ENCODE data around the gene CYSTM1.
"Not testable (repeated sequence)": the region's sequence is repeated elsewhere in the genome, so short reads cannot be mapped to it uniquely, and the experiment has no call there.

CYSTM1 gene

GRCh38 chr5:140196115-140196814 is 21.3 kb downstream of the CYSTM1 start:
- DNase-seq (ENCODE audit: low spot score), result no peak
- ChIA-PET POLR2A (ENCODE audit: low non-redundant PET) (interaction anchor here (0.5 kb wide), 1 partner anchor 22 kb away, joined by 6 read pairs; no protein-coding TSS in a partner anchor), CTCF (interaction anchor here (0.6 to 0.7 kb wide), 5 partner anchors 72 to 1894 kb away, joined by 3 to 7 read pairs (median 3); partner anchors contain the start of gene HBEGF)
- H3K27ac ChIP-seq, result no peak overlapping the region
- TF ChIP-seq CTCF (conservative IDR thresholded peaks at IDR 0.05; ENCODE audit: low read depth), result no peak

- CTCF ChIA-PET, result interaction anchor here (0.5 to 0.8 kb wide), 4 partner anchors 11 to 1893 kb away, joined by 3 to 4 read pairs (median 3); no protein-coding TSS in a partner anchor
- H3K27ac ChIP-seq, result no peak overlapping the region
- no peak for TF ChIP-seq CTCF (conservative IDR thresholded peaks at IDR 0.05; ENCODE audit: low read depth)
- POLR2A ChIA-PET (ENCODE audit: low non-redundant PET), result interaction anchor here (0.5 kb wide), 1 partner anchor 23 kb away, joined by 6 read pairs; no protein-coding TSS in a partner anchor
- no peak for DNase-seq (ENCODE audit: low spot score)
Measured at GRCh38 chr5:140197023-140197422, 22.0 kb downstream of the CYSTM1 start.

GRCh38 chr5:140198915-140199314 is 23.9 kb downstream of the CYSTM1 start:
- H3K27ac ChIP-seq; DNase-seq (ENCODE audit: low spot score); CTCF ChIA-PET; POLR2A ChIA-PET (ENCODE audit: low non-redundant PET): not testable (repeated sequence)

- no peak for DNase-seq (ENCODE audit: low spot score)
- H3K27ac ChIP-seq, result no peak overlapping the region
- ChIA-PET POLR2A (ENCODE audit: low non-redundant PET) (no interaction called here), CTCF (interaction anchor here (0.6 to 1.3 kb wide), 3 partner anchors 13 to 116 kb away, joined by 4 to 6 read pairs (median 6); no protein-coding TSS in a partner anchor)
- no peak for TF ChIP-seq CTCF (conservative IDR thresholded peaks at IDR 0.05; ENCODE audit: low read depth)
Measured at GRCh38 chr5:140202078-140202477, 27.1 kb downstream of the CYSTM1 start.

GRCh38 chr5:140202610-140203009 is 27.6 kb downstream of the CYSTM1 start:
- POLR2A ChIA-PET (ENCODE audit: low non-redundant PET), result no interaction called here
- H3K27ac ChIP-seq, result no peak overlapping the region

GRCh38 chr5:140205216-140205615 is 30.2 kb downstream of the CYSTM1 start:
- TF ChIP-seq CTCF (conservative IDR thresholded peaks at IDR 0.05; ENCODE audit: low read depth), result no peak
- DNase-seq (ENCODE audit: low spot score), result no peak
- ChIA-PET POLR2A (ENCODE audit: low non-redundant PET) (no interaction called here), CTCF (interaction anchor here (0.8 kb wide), 1 partner anchor 141 kb away, joined by 4 read pairs; the partner anchor contains the start of gene HBEGF)
- H3K27ac ChIP-seq, result no peak overlapping the region

More at GRCh38 chr5:140202610-140203009, 27.6 kb downstream of the CYSTM1 start:
- no peak for DNase-seq (ENCODE audit: low spot score)
- CTCF ChIA-PET, result interaction anchor here (0.6 kb wide), 1 partner anchor 13 kb away, joined by 6 read pairs; no protein-coding TSS in a partner anchor
- TF ChIP-seq CTCF (conservative IDR thresholded peaks at IDR 0.05; ENCODE audit: low read depth), result no peak

GRCh38 chr5:140205952-140206351 is 31.0 kb downstream of the CYSTM1 start:
- ChIA-PET CTCF (no interaction called here), POLR2A (ENCODE audit: low non-redundant PET) (no interaction called here)
- no peak for DNase-seq (ENCODE audit: low spot score)
- TF ChIP-seq CTCF (conservative IDR thresholded peaks at IDR 0.05; ENCODE audit: low read depth), result no peak
- no peak overlapping the region for H3K27ac ChIP-seq
